ENCODE results near the gene POU1F1. TPM values are rescaled to one million over a fixed set of nuclear protein-coding genes. Genes with fewer than 3 reads are reported as not detected.

Gene POU1F1
- total and polyA plus RNA-seq, 2 of the 8 experiments (the other 6 are each of a cell fraction or from before 2014, with no cell fraction given): not detected

DNA sequence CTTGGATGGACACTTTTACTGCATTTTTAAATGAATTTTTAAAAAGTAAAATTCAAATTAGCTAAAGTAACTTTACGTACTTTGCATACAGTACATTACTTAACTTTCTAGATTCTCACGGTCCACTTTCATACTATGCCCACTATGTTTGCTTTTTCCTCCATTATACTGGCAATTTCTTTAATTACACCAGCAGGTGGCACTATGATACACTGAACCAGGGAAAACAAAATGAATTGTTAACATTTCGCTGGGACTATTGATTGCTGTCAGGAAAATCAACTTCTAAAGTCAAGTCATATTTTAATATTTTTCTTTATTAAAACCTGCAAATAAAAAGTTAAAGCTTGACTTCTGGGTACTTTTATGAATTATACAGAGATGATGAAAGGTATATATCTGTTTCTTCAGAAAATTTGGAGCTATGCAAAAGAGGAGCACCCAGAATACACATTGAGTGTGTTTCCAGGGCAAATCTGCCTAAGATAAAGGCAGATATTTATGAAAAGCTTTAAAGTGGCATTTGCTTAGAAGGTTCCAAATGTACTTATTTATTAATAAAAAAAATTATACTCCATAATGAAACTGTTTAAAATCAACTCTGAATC is 21.8 kb upstream of the POU1F1 start:
- 53% methylated on average over 3 of the region's 3 CpGs; no CpG with 5 or more reads in 1 of the 2 experiments for WGBS, 2 experiments (ENCODE audit: extremely low coverage in 1 of 2, insufficient coverage in 1 of 2, insufficient read length in 1 of 2, insufficient replicate concordance in 2 of 2, low coverage in 1 of 2, low lambda C conversion rate in 2 of 2, missing lambda C conversion rate in 1 of 2)
- H3K36me3 ChIP-seq (ENCODE audit: control insufficient read depth in 2 of 4, insufficient read depth in 4 of 4, low read length in 3 of 4): no peaks in the 10 kb centered on the region
- peak; percentile 80 for FAIRE-seq

More for the DNA sequence above, 21.8 kb upstream of the POU1F1 start:
- Histone ChIP-seq H2BK12ac (ENCODE audit: low read depth, low read length) (no peak overlapping the region), H3K27me3 (replicated peaks in 1 of 4; ENCODE audit: control insufficient read depth in 3 of 4, extremely low read depth in 1 of 4, insufficient read depth in 3 of 4, low read length in 3 of 4) (no peaks in the 10 kb centered on the region), H3K79me1 (ENCODE audit: low read depth, low read length) (no peaks in the 10 kb centered on the region), H3K4ac (replicated peaks; ENCODE audit: insufficient read length, low read depth, low read length) (no peak overlapping the region), H2BK5ac (ENCODE audit: low read depth, low read length) (no peak overlapping the region), H2BK120ac (replicated peaks; ENCODE audit: low read depth, low read length) (no peak overlapping the region), H3K4me3 (ENCODE audit: extremely low read depth in 1 of 4, insufficient read depth in 2 of 4, low read depth in 3 of 4, low read length in 4 of 4) (no peak overlapping the region), H4K91ac (replicated peaks; ENCODE audit: insufficient read length, low read length) (no peak overlapping the region), H3K4me1 (replicated peaks in 1 of 4; ENCODE audit: control insufficient read depth in 3 of 4, insufficient read depth in 4 of 4, low read length in 3 of 4) (no peaks in the 10 kb centered on the region), H2BK15ac (ENCODE audit: low read length) (no peak overlapping the region), H2AFZ (ENCODE audit: low read length) (no peak overlapping the region), H2AK5ac (ENCODE audit: low read depth, low read length) (no peak overlapping the region), H3K27ac (ENCODE audit: low read depth, low read length) (no peak overlapping the region), H2BK20ac (ENCODE audit: low read length) (no peak overlapping the region), H3K9me3 (ENCODE audit: insufficient read depth in 2 of 2, low read depth in 1 of 2, low read length in 1 of 2) (no peaks in the 10 kb centered on the region), H3K9ac (replicated peaks in 1 of 4; ENCODE audit: extremely low read depth in 1 of 4, low read depth in 3 of 4, low read length in 3 of 4) (no peak overlapping the region), H3K18ac (ENCODE audit: extremely low read depth, low read length) (no peak overlapping the region), H3K23ac (ENCODE audit: insufficient read length) (no peak overlapping the region), H4K8ac (ENCODE audit: extremely low read depth, insufficient read depth, low read length) (no peak overlapping the region), H3K79me2 (ENCODE audit: control insufficient read depth in 1 of 2, insufficient read depth in 2 of 2, low read length in 2 of 2) (no peaks in the 10 kb centered on the region), H3K4me2 (ENCODE audit: insufficient read depth in 1 of 2, low read depth in 2 of 2, low read length in 2 of 2) (no peak overlapping the region), H4K20me1 (replicated peaks in 1 of 2; ENCODE audit: control insufficient read depth in 1 of 2, insufficient read depth in 2 of 2, low read length in 2 of 2) (no peaks in the 10 kb centered on the region), H3K14ac (ENCODE audit: insufficient read length) (no peak overlapping the region), H3K56ac (replicated peaks; ENCODE audit: insufficient read length, low read depth, low read length) (no peak overlapping the region), H4K5ac (ENCODE audit: insufficient read length, low read depth, low read length) (no peak overlapping the region), H3K23me2 (ENCODE audit: low read depth, low read length) (no peaks in the 10 kb centered on the region)
- TF ChIP-seq, protein P1, sequence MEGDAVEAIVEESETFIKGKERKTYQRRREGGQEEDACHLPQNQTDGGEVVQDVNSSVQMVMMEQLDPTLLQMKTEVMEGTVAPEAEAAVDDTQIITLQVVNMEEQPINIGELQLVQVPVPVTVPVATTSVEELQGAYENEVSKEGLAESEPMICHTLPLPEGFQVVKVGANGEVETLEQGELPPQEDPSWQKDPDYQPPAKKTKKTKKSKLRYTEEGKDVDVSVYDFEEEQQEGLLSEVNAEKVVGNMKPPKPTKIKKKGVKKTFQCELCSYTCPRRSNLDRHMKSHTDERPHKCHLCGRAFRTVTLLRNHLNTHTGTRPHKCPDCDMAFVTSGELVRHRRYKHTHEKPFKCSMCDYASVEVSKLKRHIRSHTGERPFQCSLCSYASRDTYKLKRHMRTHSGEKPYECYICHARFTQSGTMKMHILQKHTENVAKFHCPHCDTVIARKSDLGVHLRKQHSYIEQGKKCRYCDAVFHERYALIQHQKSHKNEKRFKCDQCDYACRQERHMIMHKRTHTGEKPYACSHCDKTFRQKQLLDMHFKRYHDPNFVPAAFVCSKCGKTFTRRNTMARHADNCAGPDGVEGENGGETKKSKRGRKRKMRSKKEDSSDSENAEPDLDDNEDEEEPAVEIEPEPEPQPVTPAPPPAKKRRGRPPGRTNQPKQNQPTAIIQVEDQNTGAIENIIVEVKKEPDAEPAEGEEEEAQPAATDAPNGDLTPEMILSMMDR (IDR thresholded peaks at IDR 0.05; ENCODE audit: control extremely low read depth in 1 of 3, insufficient read depth in 1 of 3, low read depth in 1 of 3, low read length in 3 of 3): peak in 2 of 3 experiments; percentile 34 to 52; a peak in 2 of 4 replicates
- TF ChIP-seq JUND (IDR thresholded peaks at IDR 0.05; ENCODE audit: low read length) (no peak), CEBPB (IDR thresholded peaks at IDR 0.05; ENCODE audit: low read depth, low read length) (no peak), RAD21 (IDR thresholded peaks at IDR 0.05 in 1 of 2, conservative IDR thresholded peaks at IDR 0.05 in 1 of 2; ENCODE audit: low read depth in 2 of 2, low read length in 2 of 2) (peak; percentile 75), CHD2 (IDR thresholded peaks at IDR 0.05; ENCODE audit: low read length) (no peak), RBBP5 (IDR thresholded peaks at IDR 0.05; ENCODE audit: borderline replicate concordance, low read depth, low read length) (no peak)
- no peak for DNase-seq (ENCODE audit: low read depth in 1 of 2, low spot score in 2 of 2)
- POLR2A ChIA-PET (ENCODE audit: partially characterized antibody): no interaction called here
- CTCF ChIA-PET (ENCODE audit: partially characterized antibody): interaction anchor here (0.6 to 1.9 kb wide), 21 partner anchors 9 to 1452 kb away, joined by 3 to 12 read pairs (median 3); no protein-coding TSS in a partner anchor
